Stimulated activated memory B cell treated with anti-CD40 and anti-IgM and Interleukin-4, amounts not matched to agents 10 μg/mL and 1 μg/mL and 100 μg/mL, for 72 hours (primary cell): ENCODE measurements around the gene SLC12A7.

Experiments
- ATAC-seq: fragments of 150-1000 bp; cut with Tn5 transposase; 2 replicates; pipeline ENCODE4 v1.10.0; 2021
- H3K27ac Mint-ChIP-seq: one replicate; pipeline ENCODE4 v1.8.0; 2022; ENCODE audit warnings: mild to moderate bottlenecking, mixed read lengths
- H3K27me3 Mint-ChIP-seq: one replicate; pipeline ENCODE4 v1.8.0; 2022; ENCODE audit warnings: mixed read lengths
- H3K36me3 Mint-ChIP-seq: one replicate; pipeline ENCODE4 v1.8.0; 2022; ENCODE audit warnings: mixed read lengths
- H3K4me1 Mint-ChIP-seq: one replicate; pipeline ENCODE4 v1.8.0; 2022; ENCODE audit warnings: mixed read lengths
- H3K4me3 Mint-ChIP-seq: one replicate; pipeline ENCODE4 v1.8.0; 2022; ENCODE audit warnings: mild to moderate bottlenecking, moderate library complexity, mixed read lengths
- H3K9me3 Mint-ChIP-seq: one replicate; pipeline ENCODE4 v1.8.0; 2022; ENCODE audit warnings: mixed read lengths

The SLC12A7 gene

DNA sequence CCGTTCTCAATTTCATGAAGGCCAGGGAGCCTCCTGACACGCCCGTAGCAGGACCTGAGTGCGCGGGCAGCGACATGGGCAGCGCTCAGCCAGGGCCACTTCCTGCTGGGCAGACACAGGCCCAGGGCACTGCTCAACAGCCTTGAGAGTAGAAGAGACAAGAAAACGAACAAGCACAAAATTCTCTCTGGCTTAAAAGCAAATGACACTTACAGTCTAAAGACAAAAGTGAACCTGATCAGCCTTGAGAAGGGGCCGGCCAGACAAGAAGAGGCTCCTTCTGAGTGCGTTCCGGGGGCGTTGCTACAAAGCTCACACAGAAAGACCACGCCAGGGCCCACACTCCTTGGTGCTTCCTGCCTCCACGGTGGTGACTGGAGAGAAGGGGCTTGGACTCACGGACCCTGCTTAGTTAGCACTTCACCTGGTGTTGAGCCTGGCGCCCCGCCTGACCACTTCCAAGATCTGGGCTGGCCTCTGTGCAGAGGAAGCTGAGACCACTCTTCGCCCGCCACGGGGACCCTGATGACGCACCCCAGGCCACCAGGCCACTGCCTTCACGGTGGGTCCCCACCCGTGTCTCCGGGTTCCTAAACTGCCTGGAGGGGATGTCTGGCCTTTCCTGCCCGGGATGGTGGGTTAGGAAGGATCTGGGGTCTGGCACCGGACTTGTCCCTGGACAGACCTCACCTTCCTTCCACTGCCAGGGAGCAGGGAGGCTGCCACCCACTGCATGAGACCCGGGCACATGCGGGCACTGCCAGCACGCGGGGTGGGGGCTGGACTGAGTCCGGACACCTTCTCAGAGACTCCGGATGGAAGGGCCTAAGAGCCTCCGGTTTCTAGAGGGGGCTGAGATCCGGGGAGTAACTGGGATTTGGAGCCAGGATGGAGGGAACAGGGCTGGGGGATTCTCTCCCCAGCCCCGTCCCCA is 1.3 kb downstream of the SLC12A7 start:
- Mint-ChIP-seq H3K36me3 (no peaks in the 10 kb centered on the region), H3K27ac (peak overlapping the region; percentile 83), H3K9me3 (no peaks in the 10 kb centered on the region), H3K27me3 (no peaks in the 10 kb centered on the region), H3K4me1 (peaks cover 69% of the 10 kb centered on the region), H3K4me3 (peak overlapping the region; percentile 93)
- no peak for ATAC-seq

DNA sequence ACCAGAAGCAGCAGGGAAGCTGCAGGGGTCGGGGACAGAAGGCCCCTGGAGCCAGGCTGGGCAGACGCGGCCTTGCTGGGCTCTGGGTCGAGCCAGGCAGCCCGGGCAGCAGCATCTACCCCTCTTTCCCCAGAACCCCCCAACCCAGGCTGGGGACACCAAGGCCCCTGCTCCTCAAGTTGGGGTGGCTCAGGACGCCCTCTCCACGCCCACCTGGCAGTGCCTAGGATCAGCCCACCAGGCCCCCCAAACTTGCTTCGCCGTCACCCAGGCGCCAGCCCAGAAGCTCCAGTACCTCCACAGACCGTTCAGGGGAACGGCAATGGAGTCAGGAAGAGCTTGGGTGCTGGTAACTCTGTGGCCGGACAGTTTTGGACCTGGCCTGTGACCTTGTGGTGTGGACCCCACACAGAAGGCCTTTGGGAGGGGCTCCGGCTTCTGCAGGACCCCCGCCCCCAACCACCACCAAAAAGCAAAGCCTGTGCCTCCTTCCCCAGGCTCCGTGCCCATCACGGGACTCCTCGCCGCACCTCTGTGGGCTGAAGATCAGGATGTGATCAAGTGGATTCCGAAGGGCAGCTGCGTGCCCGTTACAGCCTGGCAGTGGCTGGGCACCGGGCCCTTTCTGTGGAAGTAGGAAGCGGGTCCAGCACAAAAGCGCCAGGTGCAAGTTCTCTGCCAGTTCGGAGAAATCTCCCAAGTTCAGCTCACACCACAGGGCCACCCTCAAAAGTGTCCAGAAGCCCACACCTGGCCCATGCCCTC is 2.1 kb downstream of the SLC12A7 start:
- Mint-ChIP-seq H3K36me3 (no peaks in the 10 kb centered on the region), H3K4me3 (peak overlapping the region; percentile 93), H3K4me1 (peaks cover 77% of the 10 kb centered on the region), H3K27ac (peak overlapping the region; percentile 83), H3K9me3 (no peaks in the 10 kb centered on the region), H3K27me3 (no peaks in the 10 kb centered on the region)
- no peak for ATAC-seq

DNA sequence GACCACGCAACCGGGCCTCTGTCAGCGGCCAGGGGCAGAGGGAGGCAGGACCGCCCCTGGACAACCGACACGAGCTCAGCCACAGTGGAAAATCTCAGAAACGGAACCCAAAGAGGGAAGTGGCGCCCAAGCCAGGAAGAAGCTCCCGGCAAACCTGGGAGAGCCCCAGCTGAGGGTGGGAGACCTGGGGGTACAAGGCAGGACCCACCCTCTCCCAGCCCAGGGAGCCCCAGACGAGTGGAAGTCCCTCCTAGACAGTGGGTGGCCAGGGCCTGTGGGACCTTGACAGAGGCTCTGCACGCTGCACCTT is 3.0 kb downstream of the SLC12A7 start:
- Mint-ChIP-seq H3K4me3 (peak overlapping the region; percentile 58), H3K27me3 (no peaks in the 10 kb centered on the region), H3K4me1 (peaks cover 86% of the 10 kb centered on the region), H3K9me3 (no peaks in the 10 kb centered on the region), H3K27ac (peak overlapping the region; percentile 18), H3K36me3 (no peaks in the 10 kb centered on the region)
- no peak for ATAC-seq

DNA sequence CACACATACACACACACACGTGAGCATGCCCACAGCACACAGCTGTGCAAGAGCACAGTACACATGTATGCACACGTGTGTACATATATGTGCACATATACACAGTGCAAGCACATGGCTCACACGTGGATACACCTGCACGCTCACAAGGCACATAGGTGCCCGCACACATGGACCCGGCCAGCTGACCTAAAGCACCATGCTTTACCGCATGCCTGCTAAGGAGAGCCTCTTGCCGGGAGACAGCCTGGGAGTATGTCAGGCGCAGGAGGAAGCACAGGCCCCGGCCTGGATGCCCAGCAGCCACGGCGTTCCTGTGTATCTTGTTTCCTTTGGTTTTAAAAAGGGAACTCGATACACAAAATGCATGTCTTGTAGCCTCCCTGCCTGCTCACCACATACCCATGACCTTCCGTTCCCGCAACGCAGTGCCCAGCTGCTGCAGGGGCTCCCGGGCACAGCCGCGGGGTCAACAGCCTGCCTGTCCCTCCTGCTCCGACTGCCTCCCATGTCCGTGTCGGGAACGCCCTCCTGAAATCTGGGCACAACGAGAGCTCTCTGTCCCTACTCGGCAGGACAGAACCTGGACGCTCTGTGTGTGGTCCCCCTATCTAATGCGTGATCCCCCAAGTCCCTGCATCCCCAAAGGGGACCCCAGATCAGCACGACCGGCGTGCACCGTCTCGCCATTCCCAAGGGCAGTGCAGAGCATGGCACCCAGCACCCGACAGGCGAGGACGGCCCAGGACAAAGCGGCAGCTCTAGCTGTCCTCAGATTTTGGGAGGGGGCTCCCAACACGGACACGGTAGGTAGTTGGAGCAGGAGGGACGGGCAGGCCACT is 3.6 kb downstream of the SLC12A7 start:
- H3K4me1 Mint-ChIP-seq, result peaks cover 87% of the 10 kb centered on the region
- ATAC-seq, result no peak
- no peaks in the 10 kb centered on the region for H3K9me3 Mint-ChIP-seq

DNA sequence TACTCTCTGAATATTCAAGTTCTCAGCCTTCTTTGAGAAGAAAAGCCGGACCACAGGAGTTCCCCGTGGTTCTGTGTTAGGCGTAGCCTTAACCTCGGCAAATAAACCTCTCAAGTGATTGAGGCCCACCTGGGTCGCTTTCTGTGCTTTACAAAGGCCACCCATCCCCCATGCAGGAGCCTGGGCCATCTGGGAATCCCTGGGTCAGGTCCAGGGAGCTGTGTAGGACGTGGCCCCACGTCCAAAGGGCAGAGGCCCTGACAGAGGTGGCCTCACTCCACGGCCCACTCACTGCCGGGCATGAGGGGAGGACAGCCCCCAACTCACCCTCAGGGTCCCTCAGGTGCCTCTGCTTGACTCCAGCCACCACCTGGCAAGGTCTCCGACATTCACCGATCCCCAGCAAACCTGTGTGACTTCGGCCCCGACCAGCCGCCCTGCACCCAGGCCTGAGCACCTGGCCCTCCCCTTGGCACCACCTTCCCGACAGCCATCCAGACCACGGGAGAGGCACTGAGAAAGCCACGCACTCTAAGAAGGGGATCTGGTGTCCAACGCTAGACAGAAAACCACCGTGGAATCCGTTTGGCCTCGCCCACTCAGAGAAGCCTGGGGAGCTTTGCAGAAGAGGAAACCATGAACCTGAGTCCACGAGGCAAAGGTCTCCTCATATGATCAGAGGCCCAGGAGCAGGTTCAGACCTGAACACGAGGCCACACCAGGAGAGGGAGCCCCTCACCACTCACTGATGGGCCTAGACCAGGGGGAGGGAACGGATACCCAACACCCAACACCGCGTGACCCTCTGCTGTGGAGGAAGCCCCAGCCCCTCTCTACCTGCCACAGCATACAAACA is 4.5 kb downstream of the SLC12A7 start:
- no peaks in the 10 kb centered on the region for H3K9me3 Mint-ChIP-seq
- H3K4me3 Mint-ChIP-seq, result no peak overlapping the region
- H3K27me3 Mint-ChIP-seq, result no peaks in the 10 kb centered on the region
- H3K36me3 Mint-ChIP-seq, result no peaks in the 10 kb centered on the region
- no peak for ATAC-seq
- peaks cover 84% of the 10 kb centered on the region for H3K4me1 Mint-ChIP-seq
- H3K27ac Mint-ChIP-seq, result peak overlapping the region; percentile 94

More for the DNA sequence above, 3.6 kb downstream of the SLC12A7 start:
- Mint-ChIP-seq H3K36me3 (no peaks in the 10 kb centered on the region), H3K27ac (peak overlapping the region; percentile 94), H3K27me3 (no peaks in the 10 kb centered on the region), H3K4me3 (peak overlapping the region; percentile 58)

DNA sequence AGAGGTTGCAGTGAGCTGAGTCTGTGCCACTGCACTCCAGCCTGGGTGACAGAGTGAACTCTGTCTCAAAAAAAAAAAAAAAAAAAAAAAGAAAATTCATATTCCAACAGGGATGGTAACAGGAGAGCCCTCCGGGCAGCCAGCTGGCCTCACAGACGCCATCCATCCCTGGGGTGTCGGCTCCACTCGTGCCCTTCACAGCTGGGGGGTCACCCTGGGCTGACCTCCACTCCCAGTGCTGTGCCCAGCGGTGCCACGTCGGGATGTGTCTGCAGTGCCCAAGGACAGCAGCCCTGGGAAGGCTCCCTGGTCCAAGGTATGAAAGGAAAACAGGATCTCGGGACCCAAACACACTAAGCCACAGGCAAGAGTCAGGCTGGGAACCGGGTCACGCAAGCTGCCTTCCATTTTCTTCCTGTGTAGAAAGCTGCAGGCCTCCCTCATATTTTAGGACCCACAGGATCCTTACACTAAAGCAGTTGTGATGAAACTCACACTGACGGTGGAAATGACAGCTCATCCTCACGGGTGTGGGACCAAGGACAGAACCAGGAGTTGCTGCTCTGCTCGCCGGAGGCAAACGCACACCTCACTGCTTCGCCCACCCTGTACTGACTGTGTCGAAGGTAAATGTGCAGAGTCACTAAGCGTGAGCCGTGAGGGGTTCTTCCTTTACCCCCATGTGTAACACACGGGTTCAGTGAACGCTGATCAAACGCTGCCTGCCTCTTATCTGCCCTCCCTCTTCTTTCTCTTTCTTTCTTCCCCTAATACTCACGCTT is 5.3 kb downstream of the SLC12A7 start:
- Mint-ChIP-seq H3K4me1 (peaks cover 92% of the 10 kb centered on the region), H3K36me3 (no peaks in the 10 kb centered on the region), H3K27me3 (no peaks in the 10 kb centered on the region), H3K27ac (peak overlapping the region; percentile 94), H3K9me3 (no peaks in the 10 kb centered on the region), H3K4me3 (peak overlapping the region; percentile 81)
- ATAC-seq, result no peak

DNA sequence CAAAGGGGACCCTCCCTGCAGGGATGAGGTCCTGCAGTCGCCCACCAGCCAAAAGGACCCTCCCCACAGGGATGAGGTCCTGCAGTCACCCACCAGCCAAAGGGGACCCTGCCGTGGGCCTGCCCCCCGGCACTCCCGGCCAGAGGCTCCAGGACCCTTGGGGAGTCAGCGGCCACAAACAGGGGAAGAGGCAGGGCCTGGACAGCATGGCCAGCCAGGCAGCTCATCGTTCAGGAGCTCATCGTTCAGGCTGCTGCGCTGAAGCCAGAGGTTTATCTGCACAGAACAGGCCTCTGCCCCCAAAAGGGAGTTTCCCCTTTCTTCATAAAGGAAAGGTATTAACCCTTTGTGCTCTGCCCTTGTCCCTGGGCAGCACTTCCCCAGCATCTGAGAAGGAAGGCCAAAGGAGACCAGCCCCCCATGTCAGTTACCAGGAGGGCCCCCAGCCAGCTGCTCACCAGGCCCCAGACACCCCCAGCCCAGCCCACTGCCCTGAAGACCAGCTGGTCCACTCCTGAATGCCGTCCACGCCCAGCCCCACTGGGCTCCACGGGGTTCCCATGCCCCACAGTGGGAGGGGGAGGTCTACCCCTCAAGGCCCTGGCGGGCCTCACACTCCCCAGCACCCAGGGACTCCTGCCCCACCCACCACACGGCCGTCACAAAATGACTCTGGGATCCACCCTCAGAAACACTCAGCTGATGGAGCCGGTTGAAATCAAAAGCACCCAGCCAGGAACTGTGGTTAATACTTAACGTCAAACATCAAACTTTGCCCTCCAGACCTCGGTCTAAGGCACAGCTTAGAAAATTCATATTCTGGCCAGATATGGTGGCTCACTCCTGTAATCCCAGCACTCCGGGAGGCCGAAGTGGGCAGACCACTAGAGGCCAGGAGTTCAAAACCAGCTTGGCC is 6.3 kb downstream of the SLC12A7 start:
- no peaks in the 10 kb centered on the region for H3K27me3 Mint-ChIP-seq
- no peaks in the 10 kb centered on the region for H3K36me3 Mint-ChIP-seq
- H3K9me3 Mint-ChIP-seq, result no peaks in the 10 kb centered on the region
- peaks cover 88% of the 10 kb centered on the region for H3K4me1 Mint-ChIP-seq
- H3K27ac Mint-ChIP-seq, result peak overlapping the region; percentile 94
- peak overlapping the region; percentile 81 for H3K4me3 Mint-ChIP-seq
- ATAC-seq, result peak; percentile 68

DNA sequence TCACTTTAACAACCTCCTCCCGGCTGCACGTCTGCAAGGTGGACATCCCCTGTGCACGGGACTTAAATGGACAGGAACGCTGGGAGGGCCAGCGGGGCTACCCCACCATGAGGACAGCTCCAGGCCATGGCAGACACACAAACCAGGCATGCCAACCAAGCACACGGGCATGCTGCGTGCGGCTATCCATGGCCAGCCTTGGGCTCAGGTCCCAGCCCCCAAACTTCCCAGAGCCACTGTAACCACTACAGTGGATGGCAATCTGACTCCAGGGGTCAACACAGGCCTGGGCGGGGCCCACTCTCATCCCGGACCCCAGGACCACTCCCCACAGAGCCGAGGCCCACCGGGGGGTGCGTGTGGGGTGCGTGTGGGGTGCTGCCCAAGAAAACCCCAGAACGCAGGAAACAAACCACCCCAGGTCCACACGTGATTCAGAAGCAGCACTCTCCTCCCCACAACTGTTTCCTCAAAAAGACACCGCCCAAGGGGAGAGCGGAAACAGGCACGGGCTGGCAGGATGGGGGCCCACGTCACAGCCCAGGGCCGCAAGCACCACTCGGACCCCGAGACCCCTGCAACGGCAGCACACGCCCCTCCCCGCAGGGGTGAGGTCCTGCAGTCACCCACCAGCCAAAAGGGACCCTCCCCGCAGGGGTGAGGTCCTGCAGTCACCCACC is 7.4 kb downstream of the SLC12A7 start:
- no peaks in the 10 kb centered on the region for H3K27me3 Mint-ChIP-seq
- peak; percentile 70 for ATAC-seq
- no peaks in the 10 kb centered on the region for H3K9me3 Mint-ChIP-seq
- peak overlapping the region; percentile 94 for H3K27ac Mint-ChIP-seq
- no peaks in the 10 kb centered on the region for H3K36me3 Mint-ChIP-seq
- H3K4me3 Mint-ChIP-seq, result peak overlapping the region; percentile 81
- H3K4me1 Mint-ChIP-seq, result peaks cover 77% of the 10 kb centered on the region

DNA sequence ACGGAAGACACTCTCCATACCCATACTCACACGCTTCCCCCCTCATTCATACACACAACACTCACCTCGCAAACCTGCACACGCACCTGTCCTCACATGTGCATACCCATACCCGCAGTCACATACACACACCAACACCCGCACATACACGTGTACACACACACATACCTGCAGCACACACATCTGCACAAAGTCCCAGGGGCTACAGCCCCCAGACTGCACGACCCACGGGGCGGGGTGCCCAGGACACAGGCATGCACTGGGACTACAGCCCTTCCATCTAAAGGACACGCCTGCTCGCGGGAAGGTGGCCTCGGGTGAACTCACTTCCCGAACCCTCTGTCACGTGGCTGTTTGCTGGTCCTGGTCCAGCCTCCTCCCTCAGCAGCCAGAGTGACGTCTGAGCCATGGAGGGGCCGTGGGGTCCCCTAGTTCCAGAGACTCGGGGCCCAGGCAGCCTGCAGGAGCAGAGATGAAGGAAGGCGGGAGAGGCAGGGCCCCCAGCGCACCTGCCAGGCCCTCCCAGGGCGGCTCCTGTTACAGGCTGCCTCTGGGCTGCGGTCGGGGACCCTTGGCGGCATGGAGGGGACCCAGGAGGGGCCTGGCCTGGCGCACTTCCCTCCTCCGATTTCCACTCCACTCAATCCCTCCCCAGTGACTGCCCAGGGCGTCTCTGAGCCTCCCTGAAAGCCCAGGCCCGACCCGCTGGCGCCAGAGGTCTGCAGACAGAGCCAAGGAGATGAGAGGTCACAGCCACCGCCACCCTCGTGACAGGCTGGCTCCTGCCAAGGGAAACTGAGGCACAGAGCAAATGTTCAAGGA is 8.1 kb downstream of the SLC12A7 start:
- H3K4me1 Mint-ChIP-seq, result peaks cover 69% of the 10 kb centered on the region
- no peaks in the 10 kb centered on the region for H3K27me3 Mint-ChIP-seq
- no peaks in the 10 kb centered on the region for H3K36me3 Mint-ChIP-seq
- peak overlapping the region; percentile 81 for H3K4me3 Mint-ChIP-seq
- no peaks in the 10 kb centered on the region for H3K9me3 Mint-ChIP-seq
- peak overlapping the region; percentile 94 for H3K27ac Mint-ChIP-seq
- ATAC-seq, result no peak

DNA sequence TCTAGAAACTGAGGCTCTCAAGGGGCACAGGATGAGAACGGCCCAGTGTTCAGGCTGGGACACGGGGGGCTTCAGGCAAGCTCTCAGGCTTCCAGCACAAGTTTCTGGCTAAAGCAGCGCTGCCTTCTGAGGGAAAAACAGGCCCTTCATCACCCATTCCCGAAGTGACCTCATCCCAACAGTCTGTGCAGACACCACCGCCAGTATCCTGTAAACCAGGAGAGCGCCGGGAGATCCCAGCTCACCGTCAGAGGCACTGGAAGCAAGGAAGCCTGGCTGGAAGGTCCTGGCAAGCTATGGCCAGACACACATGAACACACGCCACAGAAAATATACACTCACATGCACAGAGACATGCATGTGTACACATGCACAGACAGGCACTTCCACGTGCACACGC is 8.8 kb downstream of the SLC12A7 start:
- Mint-ChIP-seq H3K4me1 (peaks cover 63% of the 10 kb centered on the region), H3K36me3 (no peaks in the 10 kb centered on the region), H3K27ac (peak overlapping the region; percentile 94), H3K9me3 (no peaks in the 10 kb centered on the region), H3K4me3 (no peak overlapping the region), H3K27me3 (no peaks in the 10 kb centered on the region)
- no peak for ATAC-seq

DNA sequence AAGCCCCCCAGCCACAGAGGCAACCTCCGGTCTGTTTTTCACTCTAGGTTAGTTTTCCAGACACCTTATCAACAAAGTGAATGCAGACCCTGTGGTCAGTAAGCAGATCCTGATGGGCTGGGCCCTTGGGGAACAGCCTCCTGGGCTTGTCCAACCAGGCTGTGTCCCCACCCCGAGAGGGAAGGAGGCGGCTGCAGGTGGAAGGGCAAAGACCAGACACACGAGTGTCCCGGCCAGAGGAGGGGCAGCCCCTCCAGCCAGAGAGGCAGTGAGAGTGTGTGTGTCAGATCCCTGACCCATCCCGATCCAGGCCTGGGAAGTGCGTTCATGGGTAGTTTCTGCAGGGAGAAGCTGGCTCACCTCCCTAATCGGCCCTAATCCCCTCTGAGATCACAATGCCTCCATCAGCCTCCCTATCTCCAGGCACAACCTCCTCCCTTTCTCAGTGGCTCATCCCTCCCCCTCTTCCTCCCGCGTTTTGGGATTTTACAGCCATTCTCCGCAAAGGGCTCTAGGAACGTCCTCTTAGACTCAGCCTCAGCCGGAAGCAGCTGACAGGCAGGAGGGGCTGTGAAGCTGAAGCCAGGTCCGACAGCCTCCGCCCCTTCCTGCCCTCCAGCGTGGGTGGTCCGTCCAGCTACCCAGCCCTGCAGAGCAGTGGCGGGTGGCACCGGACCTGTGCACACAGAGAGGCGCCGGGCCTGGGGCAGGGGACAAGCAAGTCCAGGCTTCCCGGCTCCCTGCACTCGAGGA is 9.7 kb downstream of the SLC12A7 start:
- Mint-ChIP-seq H3K4me1 (peaks cover 58% of the 10 kb centered on the region), H3K4me3 (peak overlapping the region; percentile 45), H3K36me3 (no peaks in the 10 kb centered on the region), H3K9me3 (no peaks in the 10 kb centered on the region), H3K27ac (peak overlapping the region; percentile 70), H3K27me3 (no peaks in the 10 kb centered on the region)
- ATAC-seq, result no peak
